HEK293T (cell line): Measurements from ENCODE around the gene MARCHF5.

Experiments
- ARNT ChIP-seq: fragments of 450-650 bp; IDR thresholded peaks from 2 replicates; pipeline ENCODE4 v1.6.1; 2017; ENCODE audit warnings: mild to moderate bottlenecking
- BHLHE40 ChIP-seq: fragments of 450-650 bp; IDR thresholded peaks from 2 replicates; pipeline ENCODE4 v1.6.1; 2016; ENCODE audit warnings: mild to moderate bottlenecking, moderate library complexity, borderline replicate concordance
- ELF4 ChIP-seq: fragments of 450-650 bp; IDR thresholded peaks from 2 replicates; pipeline ENCODE4 v1.6.1; 2017; ENCODE audit warnings: antibody characterized with exemption
- FOXA1 ChIP-seq: fragments of 450-650 bp; IDR thresholded peaks from 2 replicates; pipeline ENCODE4 v1.6.1; 2016; ENCODE audit warnings: mild to moderate bottlenecking
- FOXK2 ChIP-seq: fragments of 450-650 bp; IDR thresholded peaks from 2 replicates; pipeline ENCODE4 v1.6.1; 2016; ENCODE audit warnings: mild to moderate bottlenecking
- FOXM1 ChIP-seq: fragments of 450-650 bp; IDR thresholded peaks from 2 replicates; pipeline ENCODE4 v1.6.1; 2017; ENCODE audit warnings: mild to moderate bottlenecking, borderline replicate concordance
- HDGF ChIP-seq: fragments of 450-650 bp; IDR thresholded peaks from 2 replicates; pipeline ENCODE4 v1.6.1; 2017; ENCODE audit warnings: antibody characterized with exemption, borderline replicate concordance
- SUZ12 ChIP-seq: fragments of 450-650 bp; IDR thresholded peaks from 2 replicates; pipeline ENCODE4 v1.6.1; 2016; ENCODE audit warnings: mild to moderate bottlenecking
- TARDBP ChIP-seq: fragments of 450-650 bp; IDR thresholded peaks from 2 replicates; pipeline ENCODE4 v1.6.1; 2016

GRCh38 chr10:92327445-92328433, 36.8 kb downstream of the MARCHF5 start:
- TF ChIP-seq ARNT, result no peak
- no peak for TF ChIP-seq ELF4
- no peak for TF ChIP-seq FOXA1
- TF ChIP-seq FOXK2, result no peak
- no peak for TF ChIP-seq BHLHE40
- no peak for TF ChIP-seq TARDBP
- no peak for TF ChIP-seq FOXM1
- no peak for TF ChIP-seq HDGF
- TF ChIP-seq SUZ12, result no peak
